PC-3 (cell line): ENCODE measurements around the gene DMRTA2.

Source experiments
- CTCF ChIP-seq: fragments of 300-600 bp; sonication (generic); conservative IDR thresholded peaks from 2 replicates; pipeline ENCODE4 v1.5.1; 2017; ENCODE audit warnings: antibody characterized with exemption, low read depth, mild to moderate bottlenecking, low read length
- EZH2 ChIP-seq: fragments of 300-600 bp; sonication (generic); IDR thresholded peaks from one replicate; pipeline ENCODE4 v1.6.1; 2017; ENCODE audit warnings: antibody characterized with exemption, mild to moderate bottlenecking, low read length; ENCODE audit not compliant: unreplicated experiment
- EZH2phosphoT487 ChIP-seq: fragments of 300-600 bp; sonication (generic); IDR thresholded peaks from 2 replicates; pipeline ENCODE4 v1.6.1; 2018; ENCODE audit warnings: mild to moderate bottlenecking, antibody characterized with exemption, low read length, borderline replicate concordance

- no peak for TF ChIP-seq CTCF
- no peak for TF ChIP-seq EZH2phosphoT487
- TF ChIP-seq EZH2: no peak
Observed at GRCh38 chr1:50414853-50415234, 8.4 kb downstream of the DMRTA2 start.
